NCI-H526 treated with DMSO at 0.1 percent for 48 hours (cell line): Measurements from ENCODE around the gene ANGPTL2.
"Not testable (repeated sequence)": the region's sequence is repeated elsewhere in the genome, so short reads cannot be mapped to it uniquely, and the experiment has no call there.

Experiments
- DNase-seq: peaks from one replicate; lab custom pipeline; 2025; lab: John Stamatoyannopoulos, UW

The ANGPTL2 gene

GRCh38 chr9:127122176-127123063 is at the start of gene ANGPTL2:
Gene ANGPTL2, minus strand, starts transcription at chr9:127122635. Its CDS starts 13,904 bp downstream, at chr9:127108731.
- DNase-seq, result peak; percentile 9

GRCh38 chr9:127171348-127171747 is 48.9 kb upstream of the ANGPTL2 start:
- DNase-seq, result not testable (repeated sequence)

- no peak for DNase-seq
Measured at GRCh38 chr9:127170652-127171051, 48.2 kb upstream of the ANGPTL2 start.

GRCh38 chr9:127170103-127170502 is 47.7 kb upstream of the ANGPTL2 start:
- no peak for DNase-seq

- no peak for DNase-seq
Measured at GRCh38 chr9:127169575-127169883, 47.1 kb upstream of the ANGPTL2 start.

GRCh38 chr9:127168756-127169574 is 46.5 kb upstream of the ANGPTL2 start:
- no peak for DNase-seq

GRCh38 chr9:127167560-127168326 is 45.3 kb upstream of the ANGPTL2 start:
- no peak for DNase-seq

- DNase-seq, result peak; percentile 42
Measured at GRCh38 chr9:127166651-127167524, 44.5 kb upstream of the ANGPTL2 start.

GRCh38 chr9:127166111-127166510 is 43.7 kb upstream of the ANGPTL2 start:
- no peak for DNase-seq

GRCh38 chr9:127165116-127165515 is 42.7 kb upstream of the ANGPTL2 start:
- no peak for DNase-seq

GRCh38 chr9:127163409-127163808 is 41.0 kb upstream of the ANGPTL2 start:
- DNase-seq, result no peak

- no peak for DNase-seq
Measured at GRCh38 chr9:127162864-127163365, 40.5 kb upstream of the ANGPTL2 start.

GRCh38 chr9:127162046-127162863 is 39.8 kb upstream of the ANGPTL2 start:
- no peak for DNase-seq

GRCh38 chr9:127161081-127161624 is 38.7 kb upstream of the ANGPTL2 start:
- no peak for DNase-seq

- DNase-seq, result no peak
Measured at GRCh38 chr9:127159949-127160610, 37.6 kb upstream of the ANGPTL2 start.

GRCh38 chr9:127159325-127159801 is 36.9 kb upstream of the ANGPTL2 start:
- DNase-seq, result no peak

- DNase-seq, result no peak
Measured at GRCh38 chr9:127158786-127159324, 36.4 kb upstream of the ANGPTL2 start.

- no peak for DNase-seq
Measured at GRCh38 chr9:127155314-127155960, 33.0 kb upstream of the ANGPTL2 start.
